Left ventricle myocardium inferior (tissue), 1 donor: Measurements from ENCODE around the gene SPINT4. TPM values are rescaled to one million over a fixed set of nuclear protein-coding genes. Genes with fewer than 3 reads are reported as not detected.
"Not testable (repeated sequence)": the region's sequence is repeated elsewhere in the genome, so short reads cannot be mapped to it uniquely, and the experiment has no call there.

Experiments
- DNase-seq: peaks from one replicate; pipeline ENCODE4 v3.0.0-alpha.2; 2020
- H3K27ac ChIP-seq: fragments of 200-600 bp; replicated peaks from 2 replicates; pipeline ENCODE4 v1.8.0; 2021
- H3K27me3 ChIP-seq: fragments of 200-600 bp; 2 replicates; pipeline ENCODE4 v1.8.0; 2021; ENCODE audit warnings: low read depth
- H3K36me3 ChIP-seq: fragments of 200-600 bp; 2 replicates; pipeline ENCODE4 v1.8.0; 2021
- H3K4me1 ChIP-seq: fragments of 200-600 bp; 2 replicates; pipeline ENCODE4 v1.8.0; 2021
- H3K4me3 ChIP-seq: fragments of 200-600 bp; 2 replicates; pipeline ENCODE4 v1.8.0; 2021; ENCODE audit warnings: mild to moderate bottlenecking, moderate library complexity
- H3K9me3 ChIP-seq: fragments of 200-600 bp; replicated peaks from 2 replicates; pipeline ENCODE4 v1.8.0; 2021
- CTCF ChIP-seq: fragments of 200-600 bp; IDR thresholded peaks from 2 replicates; pipeline ENCODE4 v1.8.0; 2021; ENCODE audit warnings: antibody characterized with exemption, mild to moderate bottlenecking, borderline replicate concordance
- intact Hi-C: fragments of 100-400 bp; cut with micrococcal nuclease; formaldehyde crosslinking; loops from one replicate; pipeline ENCODE4 v1.11.0; 2022
- total RNA-seq: library from RNA; stranded (reverse); fragmentation: NEBNext Ultra II Directional; extraction: Animal tissue kit (Norgen Biotek cat#: 25700); gene quantifications from one replicate; pipeline ENCODE4 v1.2.1, GENCODE V29; 2021
- donor health status: DM: no; HTN: yes; CAD: no; lungs with severe emphysema.

SPINT4 gene
- total RNA-seq, 1 donor from 2014 or later = not detected

GRCh38 chr20:45752746-45753145 is 30.6 kb downstream of the SPINT4 start:
- DNase-seq = no peak
- Histone ChIP-seq H3K27me3 (peaks cover 36% of the 10 kb centered on the region), H3K27ac (no peak overlapping the region), H3K4me1 (no peaks in the 10 kb centered on the region), H3K4me3 (no peak overlapping the region), H3K36me3 (no peaks in the 10 kb centered on the region), H3K9me3 (peaks cover 17% of the 10 kb centered on the region)
- no peak for TF ChIP-seq CTCF
- intact Hi-C loops = no loop called here

GRCh38 chr20:45758096-45758495 is 35.9 kb downstream of the SPINT4 start:
- no peak overlapping the region for H3K27ac ChIP-seq
- H3K9me3 ChIP-seq = peaks cover 17% of the 10 kb centered on the region
- intact Hi-C loops = no loop called here
- no peaks in the 10 kb centered on the region for H3K4me1 ChIP-seq
- H3K27me3 ChIP-seq = no peaks in the 10 kb centered on the region
- DNase-seq = no peak
- no peak overlapping the region for H3K4me3 ChIP-seq
- H3K36me3 ChIP-seq = no peaks in the 10 kb centered on the region
- TF ChIP-seq CTCF = no peak

GRCh38 chr20:45759921-45760320 is 37.8 kb downstream of the SPINT4 start:
- H3K36me3 ChIP-seq, H3K27me3 ChIP-seq, intact Hi-C loops, H3K4me3 ChIP-seq, H3K27ac ChIP-seq, H3K4me1 ChIP-seq, DNase-seq: not testable (repeated sequence)
- H3K9me3 ChIP-seq = peaks cover 10% of the 10 kb centered on the region

- intact Hi-C loops, H3K4me3 ChIP-seq, H3K9me3 ChIP-seq, H3K27me3 ChIP-seq, H3K27ac ChIP-seq, DNase-seq, H3K4me1 ChIP-seq, H3K36me3 ChIP-seq: not testable (repeated sequence)
Observed at GRCh38 chr20:45761966-45762365, 39.8 kb downstream of the SPINT4 start.

- H3K27me3 ChIP-seq, H3K36me3 ChIP-seq, H3K4me3 ChIP-seq: not testable (repeated sequence)
Observed at GRCh38 chr20:45764618-45765282, 42.6 kb downstream of the SPINT4 start.

GRCh38 chr20:45765307-45765875 is 43.2 kb downstream of the SPINT4 start:
- Histone ChIP-seq H3K36me3 (no peaks in the 10 kb centered on the region), H3K27ac (no peak overlapping the region), H3K4me3 (no peak overlapping the region), H3K27me3 (no peaks in the 10 kb centered on the region), H3K9me3 (no peaks in the 10 kb centered on the region), H3K4me1 (no peaks in the 10 kb centered on the region)
- DNase-seq = no peak
- intact Hi-C loops = no loop called here
- TF ChIP-seq CTCF = no peak

More at GRCh38 chr20:45764618-45765282, 42.6 kb downstream of the SPINT4 start:
- H3K27ac ChIP-seq, H3K9me3 ChIP-seq, DNase-seq, H3K4me1 ChIP-seq, intact Hi-C loops: not testable (repeated sequence)

- DNase-seq = no peak
- peaks cover 3% of the 10 kb centered on the region for H3K4me1 ChIP-seq
- no peak overlapping the region for H3K4me3 ChIP-seq
- H3K27ac ChIP-seq = no peak overlapping the region
- H3K27me3 ChIP-seq = no peaks in the 10 kb centered on the region
- intact Hi-C loops = no loop called here
- H3K9me3 ChIP-seq = no peaks in the 10 kb centered on the region
- TF ChIP-seq CTCF = no peak
- H3K36me3 ChIP-seq = no peaks in the 10 kb centered on the region
Observed at GRCh38 chr20:45765980-45766379, 43.8 kb downstream of the SPINT4 start.
